C4-2B (cell line): ENCODE results near the gene GOLPH3.

Source experiments
- ZFX ChIP-seq: fragments of 450-650 bp; IDR thresholded peaks from 2 replicates; pipeline ENCODE4 v1.6.1; 2017
- TF ChIP-seq, protein P1 (sequence below): fragments of 450-650 bp; conservative IDR thresholded peaks from 2 replicates; pipeline ENCODE4 v1.5.1; 2017; ENCODE audit warnings: mild to moderate bottlenecking

DNA sequence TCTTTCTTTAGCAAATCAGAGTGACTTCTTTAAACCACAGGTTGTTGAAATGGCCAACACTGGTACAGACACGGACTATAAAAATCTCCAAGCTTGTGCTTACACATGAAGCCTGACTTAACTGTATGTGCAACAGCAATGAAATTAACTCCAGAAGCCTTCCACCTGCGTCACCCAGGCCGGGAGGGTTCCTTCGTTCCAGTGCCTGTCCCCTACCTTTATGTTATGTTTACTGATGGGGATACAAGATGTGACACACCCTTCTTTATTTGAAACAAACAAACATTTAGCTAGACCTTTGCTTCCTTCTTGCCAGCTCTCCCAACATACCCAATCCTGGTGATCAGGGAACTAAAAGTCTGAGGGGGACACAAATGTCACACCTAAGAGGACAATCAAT lies 66.0 kb downstream of the GOLPH3 start:
- TF ChIP-seq, protein P1, sequence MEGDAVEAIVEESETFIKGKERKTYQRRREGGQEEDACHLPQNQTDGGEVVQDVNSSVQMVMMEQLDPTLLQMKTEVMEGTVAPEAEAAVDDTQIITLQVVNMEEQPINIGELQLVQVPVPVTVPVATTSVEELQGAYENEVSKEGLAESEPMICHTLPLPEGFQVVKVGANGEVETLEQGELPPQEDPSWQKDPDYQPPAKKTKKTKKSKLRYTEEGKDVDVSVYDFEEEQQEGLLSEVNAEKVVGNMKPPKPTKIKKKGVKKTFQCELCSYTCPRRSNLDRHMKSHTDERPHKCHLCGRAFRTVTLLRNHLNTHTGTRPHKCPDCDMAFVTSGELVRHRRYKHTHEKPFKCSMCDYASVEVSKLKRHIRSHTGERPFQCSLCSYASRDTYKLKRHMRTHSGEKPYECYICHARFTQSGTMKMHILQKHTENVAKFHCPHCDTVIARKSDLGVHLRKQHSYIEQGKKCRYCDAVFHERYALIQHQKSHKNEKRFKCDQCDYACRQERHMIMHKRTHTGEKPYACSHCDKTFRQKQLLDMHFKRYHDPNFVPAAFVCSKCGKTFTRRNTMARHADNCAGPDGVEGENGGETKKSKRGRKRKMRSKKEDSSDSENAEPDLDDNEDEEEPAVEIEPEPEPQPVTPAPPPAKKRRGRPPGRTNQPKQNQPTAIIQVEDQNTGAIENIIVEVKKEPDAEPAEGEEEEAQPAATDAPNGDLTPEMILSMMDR: no peak
- no peak for TF ChIP-seq ZFX
